Measurements from ENCODE around the gene RPTOR.

- TF ChIP-seq POLR2AphosphoS5 (IDR thresholded peaks at IDR 0.05; ENCODE audit: low read depth, low read length) (no peak), POLR2A (IDR thresholded peaks at IDR 0.05; ENCODE audit: low read depth, low read length) (no peak), SPI1 (IDR thresholded peaks at IDR 0.05; ENCODE audit: low read depth, low read length) (no peak)
Measured at GRCh38 chr17:80775863-80776262, 231.2 kb downstream of the RPTOR start.

All from GM12891 (cell line).